CD4-positive, alpha-beta T cell (primary cell): ENCODE results near the gene IGFBP2. TPM values are rescaled to one million over a fixed set of nuclear protein-coding genes. Genes with fewer than 3 reads are reported as not detected.

Source experiments
- ATAC-seq: fragments of 200-7000 bp; cut with Tn5 transposase; one replicate; pipeline ENCODE4 v1.10.0; 2022; ENCODE audit warnings: mild to moderate bottlenecking; ENCODE audit not compliant: poor library complexity
- CTCF ChIA-PET: fragments of 350-600 bp; sonication (Branson Sonifier 250); formaldehyde crosslinking; loops from one replicate; lab custom pipeline; 2021; ENCODE audit warnings: antibody characterized with exemption, inconsistent platforms; lab: Charles Lee
- POLR2A ChIA-PET: fragments of 350-600 bp; sonication (Branson Sonifier 250); formaldehyde crosslinking; loops from one replicate; lab custom pipeline; 2021; ENCODE audit warnings: antibody characterized with exemption, inconsistent platforms; lab: Charles Lee
- DNase-seq, 14 experiments: peaks; one replicate each; pipeline ENCODE4 v3.0.0-alpha.2; 2013 to 2020; ENCODE audit warnings: mixed read lengths in 2 of 14
- H3K27ac ChIP-seq, 2 donors: one replicate each; pipeline versions ENCODE4 v1.5.1 to v1.7.0; 2013; ENCODE audit warnings: low read length in 2 of 2, low read depth in 1 of 2, mild to moderate bottlenecking in 1 of 2
- H3K27me3 ChIP-seq, 2 experiments: 1 replicate in 1 of 2; 2 replicates in 1 of 2; pipeline versions ENCODE4 v1.6.1 to v1.7.0; 2013; ENCODE audit warnings: low read length in 2 of 2, control low read depth in 1 of 2, mild to moderate bottlenecking in 1 of 2, moderate library complexity in 1 of 2; ENCODE audit not compliant: insufficient read depth in 2 of 2, control insufficient read depth in 1 of 2
- H3K36me3 ChIP-seq: one replicate; pipeline ENCODE4 v1.6.1; 2013; ENCODE audit warnings: low read length, control low read depth; ENCODE audit not compliant: insufficient read depth
- H3K4me1 ChIP-seq: one replicate; pipeline ENCODE4 v1.6.1; 2013; ENCODE audit warnings: low read length, control low read depth; ENCODE audit not compliant: insufficient read depth
- H3K4me3 ChIP-seq: one replicate; pipeline ENCODE4 v1.5.1; 2013; ENCODE audit warnings: mild to moderate bottlenecking, low read length, moderate library complexity
- H3K9me3 ChIP-seq, 2 experiments: 1 replicate in 1 of 2; 2 replicates in 1 of 2; pipeline versions ENCODE4 v1.6.1 to v1.7.0; 2013; ENCODE audit warnings: low read length in 2 of 2, mild to moderate bottlenecking in 2 of 2, control low read depth in 1 of 2, moderate library complexity in 1 of 2; ENCODE audit not compliant: control insufficient read depth in 1 of 2, insufficient read depth in 1 of 2
- H3K27ac Mint-ChIP-seq: one replicate; pipeline ENCODE4 v1.8.0; 2020; ENCODE audit warnings: mixed read lengths
- H3K27me3 Mint-ChIP-seq: one replicate; pipeline ENCODE4 v1.8.0; 2021; ENCODE audit warnings: mixed read lengths
- H3K36me3 Mint-ChIP-seq: one replicate; pipeline ENCODE4 v1.8.0; 2021; ENCODE audit warnings: low read depth, mixed read lengths
- H3K4me1 Mint-ChIP-seq: one replicate; pipeline ENCODE4 v1.8.0; 2021; ENCODE audit warnings: low read depth, mixed read lengths
- H3K4me3 Mint-ChIP-seq: one replicate; pipeline ENCODE4 v1.8.0; 2020; ENCODE audit warnings: mild to moderate bottlenecking, mixed read lengths
- H3K9me3 Mint-ChIP-seq: one replicate; pipeline ENCODE4 v1.8.0; 2020; ENCODE audit warnings: mixed read lengths
- intact Hi-C, 2 experiments: fragments of 100-400 bp; cut with DNase I in 1 of 2; cut with micrococcal nuclease in 1 of 2; formaldehyde crosslinking; loops; one replicate each; pipeline versions ENCODE4 v1.15.1 to v1.9.0; 2023 to 2025; cut with DNase I, micrococcal nuclease
- total RNA-seq, 174 experiments: library from RNA in 2 of 174; stranded (reverse) in 2 of 174; gene quantifications; one replicate each; pipeline ENCODE4 v1.2.3 and lab custom pipeline; 2021 to 2026
- TF ChIP-seq, protein P1 (sequence below): fragments of 200-600 bp; IDR thresholded peaks from one replicate; pipeline ENCODE4 v1.8.0; 2022; ENCODE audit warnings: antibody characterized with exemption, mild to moderate bottlenecking

Gene IGFBP2
- total RNA-seq, 2 experiments from 2014 or later, result not detected

DNA sequence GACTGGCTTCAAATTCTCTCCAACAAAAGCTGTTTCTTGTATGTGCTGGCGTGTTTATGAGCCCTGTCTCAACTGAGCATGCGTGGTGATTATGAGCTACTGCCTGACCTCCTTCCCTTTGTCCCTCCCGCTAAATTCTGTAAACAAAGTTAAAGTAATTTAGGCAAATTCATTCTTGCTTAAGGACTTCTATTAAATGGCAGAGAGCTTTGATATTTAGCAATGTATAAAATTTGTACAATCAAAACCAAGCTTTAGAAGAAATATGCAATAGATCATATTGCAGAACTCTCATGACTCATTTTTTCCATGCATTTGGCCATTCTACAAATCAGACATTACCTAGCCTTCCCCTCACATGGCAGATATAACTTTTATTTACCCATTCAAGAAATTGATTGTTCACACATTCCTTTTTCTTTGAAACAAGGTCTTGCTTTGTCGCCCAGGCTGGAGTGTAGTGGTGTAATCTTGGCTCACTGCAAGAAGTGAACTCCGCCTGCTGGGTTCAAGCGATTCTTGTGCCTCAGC lies 18.2 kb downstream of the IGFBP2 start:
- DNase-seq (no peak), ATAC-seq (no peak)
- no peaks in the 10 kb centered on the region for H3K9me3 ChIP-seq
- CTCF ChIA-PET, result interaction anchor here (0.8 kb wide), 1 partner anchor 15 kb away, joined by 3 read pairs; no protein-coding TSS in a partner anchor
- no peaks in the 10 kb centered on the region for H3K36me3 Mint-ChIP-seq
- no peak overlapping the region for H3K27ac ChIP-seq
- H3K4me1 Mint-ChIP-seq, result no peaks in the 10 kb centered on the region
- H3K4me3 ChIP-seq, result no peak overlapping the region
- H3K4me1 ChIP-seq, result no peaks in the 10 kb centered on the region
- no peaks in the 10 kb centered on the region for H3K36me3 ChIP-seq
- H3K27me3 ChIP-seq, result no peaks in the 10 kb centered on the region
- TF ChIP-seq, protein P1, sequence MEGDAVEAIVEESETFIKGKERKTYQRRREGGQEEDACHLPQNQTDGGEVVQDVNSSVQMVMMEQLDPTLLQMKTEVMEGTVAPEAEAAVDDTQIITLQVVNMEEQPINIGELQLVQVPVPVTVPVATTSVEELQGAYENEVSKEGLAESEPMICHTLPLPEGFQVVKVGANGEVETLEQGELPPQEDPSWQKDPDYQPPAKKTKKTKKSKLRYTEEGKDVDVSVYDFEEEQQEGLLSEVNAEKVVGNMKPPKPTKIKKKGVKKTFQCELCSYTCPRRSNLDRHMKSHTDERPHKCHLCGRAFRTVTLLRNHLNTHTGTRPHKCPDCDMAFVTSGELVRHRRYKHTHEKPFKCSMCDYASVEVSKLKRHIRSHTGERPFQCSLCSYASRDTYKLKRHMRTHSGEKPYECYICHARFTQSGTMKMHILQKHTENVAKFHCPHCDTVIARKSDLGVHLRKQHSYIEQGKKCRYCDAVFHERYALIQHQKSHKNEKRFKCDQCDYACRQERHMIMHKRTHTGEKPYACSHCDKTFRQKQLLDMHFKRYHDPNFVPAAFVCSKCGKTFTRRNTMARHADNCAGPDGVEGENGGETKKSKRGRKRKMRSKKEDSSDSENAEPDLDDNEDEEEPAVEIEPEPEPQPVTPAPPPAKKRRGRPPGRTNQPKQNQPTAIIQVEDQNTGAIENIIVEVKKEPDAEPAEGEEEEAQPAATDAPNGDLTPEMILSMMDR, result no peak
- H3K9me3 Mint-ChIP-seq, result no peaks in the 10 kb centered on the region
- POLR2A ChIA-PET, result no interaction called here
- no peak overlapping the region for H3K27ac Mint-ChIP-seq
- H3K4me3 Mint-ChIP-seq, result no peak overlapping the region
- no peaks in the 10 kb centered on the region for H3K27me3 Mint-ChIP-seq
- intact Hi-C loops, result no loop called here

GRCh38 chr2:216652566-216652965 lies 19.3 kb downstream of the IGFBP2 start:
- no peaks in the 10 kb centered on the region for H3K36me3 ChIP-seq
- H3K9me3 Mint-ChIP-seq, result no peaks in the 10 kb centered on the region
- ATAC-seq (no peak), DNase-seq (no peak)
- no peaks in the 10 kb centered on the region for H3K4me1 Mint-ChIP-seq
- H3K27me3 Mint-ChIP-seq, result no peaks in the 10 kb centered on the region
- TF ChIP-seq, protein P1, result no peak
- POLR2A ChIA-PET, result interaction anchor here (1.2 kb wide), 1 partner anchor 13 kb away, joined by 3 read pairs; no protein-coding TSS in a partner anchor
- no peaks in the 10 kb centered on the region for H3K9me3 ChIP-seq
- H3K4me3 Mint-ChIP-seq, result no peak overlapping the region
- H3K27me3 ChIP-seq, result no peaks in the 10 kb centered on the region
- H3K4me3 ChIP-seq, result no peak overlapping the region
- H3K27ac Mint-ChIP-seq, result no peak overlapping the region
- H3K36me3 Mint-ChIP-seq, result no peaks in the 10 kb centered on the region
- H3K4me1 ChIP-seq, result no peaks in the 10 kb centered on the region
- no peak overlapping the region for H3K27ac ChIP-seq
- CTCF ChIA-PET, result interaction anchor here (1.3 kb wide), 1 partner anchor 14 kb away, joined by 5 read pairs; no protein-coding TSS in a partner anchor
- intact Hi-C loops, result no loop called here

GRCh38 chr2:216653093-216653799 lies 20.0 kb downstream of the IGFBP2 start:
- ChIA-PET POLR2A (interaction anchor here (1.2 kb wide), 1 partner anchor 13 kb away, joined by 3 read pairs; no protein-coding TSS in a partner anchor), CTCF (interaction anchor here (0.9 to 1.3 kb wide), 2 partner anchors 13 to 155 kb away, joined by 3 to 5 read pairs; partner anchors contain the start of gene RPL37A)
- H3K4me1 ChIP-seq, result no peaks in the 10 kb centered on the region
- H3K27ac Mint-ChIP-seq, result no peak overlapping the region
- H3K36me3 ChIP-seq, result no peaks in the 10 kb centered on the region
- H3K4me3 Mint-ChIP-seq, result no peak overlapping the region
- H3K36me3 Mint-ChIP-seq, result no peaks in the 10 kb centered on the region
- DNase-seq (no peak), ATAC-seq (no peak)
- H3K4me3 ChIP-seq, result no peak overlapping the region
- H3K9me3 ChIP-seq, result no peaks in the 10 kb centered on the region
- no peaks in the 10 kb centered on the region for H3K4me1 Mint-ChIP-seq
- no peaks in the 10 kb centered on the region for H3K27me3 ChIP-seq
- TF ChIP-seq, protein P1, result no peak
- no peaks in the 10 kb centered on the region for H3K9me3 Mint-ChIP-seq
- H3K27ac ChIP-seq, result no peak overlapping the region
- H3K27me3 Mint-ChIP-seq, result no peaks in the 10 kb centered on the region
- intact Hi-C loops, result no loop called here
